Stimulated activated CD4-positive, alpha-beta T cell treated with anti-CD3 and anti-CD28 coated beads, Interleukin-1b, Interleukin-23, amount 100 ng/mL, for 24 hours (primary cell): Measurements from ENCODE around the gene SLC22A23.

Experiments
- DNase-seq, 4 experiments: peaks; one replicate each; pipeline ENCODE4 v3.0.0-alpha.2; 2020; ENCODE audit warnings: low read depth in 4 of 4, low spot score in 1 of 4

Gene SLC22A23, protein sequence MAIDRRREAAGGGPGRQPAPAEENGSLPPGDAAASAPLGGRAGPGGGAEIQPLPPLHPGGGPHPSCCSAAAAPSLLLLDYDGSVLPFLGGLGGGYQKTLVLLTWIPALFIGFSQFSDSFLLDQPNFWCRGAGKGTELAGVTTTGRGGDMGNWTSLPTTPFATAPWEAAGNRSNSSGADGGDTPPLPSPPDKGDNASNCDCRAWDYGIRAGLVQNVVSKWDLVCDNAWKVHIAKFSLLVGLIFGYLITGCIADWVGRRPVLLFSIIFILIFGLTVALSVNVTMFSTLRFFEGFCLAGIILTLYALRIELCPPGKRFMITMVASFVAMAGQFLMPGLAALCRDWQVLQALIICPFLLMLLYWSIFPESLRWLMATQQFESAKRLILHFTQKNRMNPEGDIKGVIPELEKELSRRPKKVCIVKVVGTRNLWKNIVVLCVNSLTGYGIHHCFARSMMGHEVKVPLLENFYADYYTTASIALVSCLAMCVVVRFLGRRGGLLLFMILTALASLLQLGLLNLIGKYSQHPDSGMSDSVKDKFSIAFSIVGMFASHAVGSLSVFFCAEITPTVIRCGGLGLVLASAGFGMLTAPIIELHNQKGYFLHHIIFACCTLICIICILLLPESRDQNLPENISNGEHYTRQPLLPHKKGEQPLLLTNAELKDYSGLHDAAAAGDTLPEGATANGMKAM

DNA sequence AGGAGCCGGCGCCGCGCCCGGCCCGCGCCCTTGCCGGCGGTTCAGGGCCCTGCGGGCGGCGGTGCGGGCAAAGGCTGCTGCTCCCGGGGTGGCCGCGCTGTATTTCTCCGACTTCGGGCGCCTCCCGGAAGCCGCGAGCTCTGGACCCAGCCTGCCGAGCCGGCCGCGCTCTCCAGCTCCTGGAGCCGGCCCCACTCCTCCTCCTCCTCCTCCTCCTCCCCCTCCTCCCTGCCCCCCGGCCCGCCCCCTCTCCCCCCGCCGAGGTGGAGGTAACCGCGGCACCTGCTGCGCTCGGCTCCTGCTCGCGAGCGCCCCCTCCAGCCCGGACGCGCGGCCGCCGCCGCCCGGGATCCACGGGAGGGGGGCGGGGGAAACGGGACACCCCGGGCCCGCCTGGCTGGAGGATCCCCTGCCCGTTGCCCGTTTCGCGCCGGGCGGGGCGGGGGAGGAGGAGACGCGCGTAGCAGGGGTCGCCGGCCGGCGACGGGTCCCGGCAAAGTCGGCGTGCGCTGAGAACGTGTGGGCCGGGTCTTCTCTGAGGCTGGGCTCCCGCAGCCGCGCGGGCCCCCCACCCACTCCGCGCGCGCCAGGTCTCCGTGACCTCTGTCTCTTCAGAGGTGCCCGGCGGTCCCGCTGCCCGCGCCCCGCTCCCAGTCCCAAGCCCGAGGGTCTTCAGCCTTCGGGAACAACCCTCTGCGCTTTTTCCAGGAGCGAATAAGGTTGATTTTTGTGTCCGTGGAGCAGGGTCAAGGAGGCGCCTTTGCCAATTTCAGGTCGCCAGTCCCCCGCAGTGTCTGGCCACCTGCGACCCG is at the start of gene SLC22A23:
TSS of gene SLC22A23 (minus strand) at position 153 of the 812 bp plus-strand sequence. CDS start 491 bp downstream, outside the sequence.
- DNase-seq: peak; percentile 36 to 64 (median 46)

DNA sequence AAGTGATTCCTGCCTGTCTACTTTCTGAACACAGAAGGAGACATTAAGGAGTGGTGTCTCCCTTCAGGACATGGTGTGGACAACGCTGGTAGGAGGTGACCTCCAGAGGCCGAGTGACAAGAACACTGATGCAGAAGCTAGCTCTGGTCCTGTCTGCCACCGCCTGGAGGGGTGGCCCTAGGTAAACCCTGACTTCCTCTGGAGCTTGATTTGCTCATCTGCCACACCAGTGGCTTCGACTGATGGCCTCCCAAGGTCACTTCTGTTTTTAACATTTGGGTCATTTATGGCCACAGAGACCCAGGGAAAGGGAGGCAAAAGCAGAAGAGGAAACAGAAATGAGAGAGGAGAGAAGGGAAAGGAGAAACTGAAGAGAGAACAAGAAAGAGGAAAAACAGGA is 49.4 kb upstream of the SLC22A23 start:
- DNase-seq: no peak

DNA sequence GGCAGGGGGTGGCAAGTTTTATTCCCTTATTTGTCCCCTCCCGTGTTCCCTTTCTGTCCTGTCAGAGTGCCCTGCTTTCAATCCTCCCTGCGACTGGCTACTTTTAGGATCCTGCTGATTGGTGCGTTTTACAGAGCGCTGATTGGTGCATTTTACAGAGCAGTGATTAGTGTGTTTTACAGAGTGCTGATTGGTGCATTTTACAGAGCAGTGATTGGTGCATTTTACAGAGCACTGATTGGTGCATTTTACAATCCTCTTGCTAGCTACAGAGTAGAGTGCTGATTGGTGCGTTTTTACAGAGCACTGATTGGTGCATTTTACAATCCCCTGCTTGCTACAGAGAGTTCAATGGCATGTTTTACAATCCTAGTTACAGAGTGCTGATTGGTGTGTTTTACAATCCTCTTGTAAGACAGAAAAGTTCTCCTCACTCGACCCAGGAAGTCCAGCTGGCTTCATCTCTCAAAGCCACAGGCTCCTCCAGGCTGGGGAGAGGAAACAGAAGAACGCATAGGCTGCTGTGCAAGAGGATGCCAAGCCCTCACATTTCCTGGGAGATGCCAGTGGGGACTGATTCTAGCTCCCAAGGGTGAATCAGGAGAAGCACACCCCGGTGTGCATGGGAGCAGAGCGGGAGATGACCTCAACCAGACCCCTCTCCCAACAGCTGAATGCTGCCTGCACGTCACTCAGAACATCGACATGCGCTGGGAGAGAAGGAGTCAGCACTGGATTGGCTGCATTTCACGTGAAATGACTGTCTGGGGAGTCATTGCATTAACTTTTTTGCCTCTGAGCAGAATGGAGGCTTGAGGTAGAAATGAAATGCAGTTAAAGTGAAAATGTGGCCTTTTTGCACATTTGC is 48.3 kb upstream of the SLC22A23 start:
- no peak for DNase-seq

DNA sequence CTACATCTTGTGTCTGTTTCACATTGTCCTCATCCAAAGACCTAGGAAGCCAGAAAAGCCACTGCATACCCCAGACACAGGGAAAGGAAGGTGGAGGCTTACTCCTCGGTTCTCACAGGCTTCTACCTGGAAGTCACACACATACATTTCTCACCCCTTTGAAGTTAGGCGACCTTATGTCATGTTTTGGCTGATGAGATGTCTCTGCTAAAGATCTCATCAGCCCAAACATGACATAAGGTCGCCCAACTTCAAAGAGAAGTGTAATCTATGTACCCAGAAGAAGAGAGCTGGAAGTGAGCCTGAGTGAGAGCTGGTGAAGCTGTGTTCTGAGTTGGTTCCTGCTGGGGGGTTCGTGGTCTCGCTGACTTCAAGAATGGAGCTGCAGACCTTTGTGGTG is 47.5 kb upstream of the SLC22A23 start:
- no peak for DNase-seq

DNA sequence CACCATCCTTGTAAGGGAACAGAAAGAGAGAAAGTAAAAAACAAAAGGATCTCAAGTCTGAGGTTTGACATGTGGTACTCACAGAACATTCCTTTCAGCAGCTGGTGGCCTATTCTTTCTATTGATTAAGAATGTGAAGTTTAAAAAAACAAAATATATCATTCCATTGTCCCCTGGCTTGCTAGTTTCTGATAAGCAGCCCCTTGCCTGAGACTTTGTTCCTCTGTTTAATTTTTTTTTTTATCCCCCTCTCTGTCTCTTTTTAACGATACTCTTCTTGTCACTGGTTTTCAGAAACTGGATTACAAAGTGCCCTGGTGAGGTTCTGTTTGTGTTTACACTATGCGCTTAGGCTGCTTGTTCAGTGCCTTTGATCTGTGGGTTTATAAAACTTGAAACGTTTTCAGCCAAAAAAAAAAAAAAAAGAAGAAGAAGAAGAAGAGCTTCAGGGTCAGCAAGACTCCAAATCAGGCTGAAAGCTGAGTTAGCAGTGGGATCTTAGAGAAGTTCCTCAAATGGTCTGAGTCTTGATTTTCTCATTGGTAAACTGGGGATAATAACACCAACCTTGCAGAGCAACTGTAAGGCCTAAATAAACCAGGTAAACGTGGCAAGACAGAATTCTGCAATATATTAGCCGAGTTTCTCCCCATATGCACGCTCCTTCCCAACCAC is 45.1 kb upstream of the SLC22A23 start:
- DNase-seq: no peak

DNA sequence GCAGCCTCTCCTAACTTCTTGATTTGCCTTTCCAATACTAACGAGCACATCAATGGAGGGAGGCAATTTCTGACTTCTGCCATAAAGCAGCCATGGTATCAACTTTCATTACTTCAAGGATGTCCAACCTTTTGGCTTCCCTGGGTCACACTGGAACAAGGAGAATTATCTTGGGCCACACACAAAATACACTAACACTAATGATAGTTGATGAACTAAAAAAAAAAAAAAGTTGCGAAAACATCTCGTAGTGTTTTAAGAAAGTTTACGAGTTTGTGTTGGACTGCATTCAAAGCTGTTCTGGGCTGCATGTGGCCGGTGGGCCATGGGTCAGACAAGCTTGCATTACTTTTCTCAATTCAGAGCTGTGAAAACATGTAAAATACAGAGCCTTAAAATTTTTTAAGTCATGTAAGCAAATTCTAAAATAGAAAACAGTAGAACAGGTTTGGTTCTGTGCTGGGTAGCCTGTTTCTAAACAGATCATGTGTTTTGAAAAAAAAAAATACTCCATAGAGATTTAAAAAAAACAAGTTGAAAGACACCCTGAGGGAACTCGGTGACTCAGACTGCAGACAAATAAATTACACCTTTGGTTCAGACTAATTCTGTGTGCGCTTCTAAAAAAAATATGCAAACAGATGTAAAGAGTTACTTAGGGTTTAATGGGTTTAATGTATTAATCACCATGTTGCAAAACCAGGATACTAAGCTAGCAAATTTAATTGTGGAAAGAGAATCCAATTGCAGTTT is 43.6 kb upstream of the SLC22A23 start:
- no peak for DNase-seq

DNA sequence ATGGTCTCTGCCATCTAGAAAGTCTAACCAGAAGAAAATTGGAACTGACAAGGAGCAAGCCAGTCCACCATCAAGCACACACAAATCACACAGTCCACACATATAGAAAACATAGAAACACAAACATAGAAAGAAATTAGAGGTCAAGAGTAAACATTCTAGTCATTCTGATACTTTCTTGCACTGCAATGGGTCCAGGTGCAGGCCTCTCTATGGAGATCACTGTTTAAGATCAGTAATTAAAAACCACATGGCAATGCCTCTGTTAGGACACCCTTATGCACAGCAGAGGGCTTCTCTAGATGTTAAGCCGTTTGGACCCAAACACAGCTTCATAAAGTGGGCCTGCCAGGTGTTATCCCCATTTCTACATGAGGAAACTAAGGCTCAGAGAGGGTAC is 42.8 kb upstream of the SLC22A23 start:
- no peak for DNase-seq

DNA sequence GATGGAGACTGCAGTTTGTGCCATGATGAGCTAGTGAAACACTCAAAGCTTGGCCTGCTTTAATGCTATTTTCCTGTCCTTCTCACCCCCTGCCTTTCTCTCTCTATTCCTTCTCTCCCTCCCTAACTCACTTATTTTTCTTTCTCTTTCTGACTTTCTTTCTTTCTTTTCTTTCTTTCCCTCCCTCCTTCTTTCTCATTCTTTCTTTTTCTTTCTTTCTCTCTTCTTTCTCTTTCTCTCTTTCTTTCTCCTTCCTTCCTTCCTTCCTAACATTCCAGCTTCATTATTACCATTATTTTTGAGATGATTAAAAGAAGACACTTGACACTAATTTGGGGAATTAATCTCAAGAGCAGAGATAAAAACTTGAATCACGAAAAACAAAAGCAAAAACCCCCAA is 39.5 kb upstream of the SLC22A23 start:
- no peak for DNase-seq

DNA sequence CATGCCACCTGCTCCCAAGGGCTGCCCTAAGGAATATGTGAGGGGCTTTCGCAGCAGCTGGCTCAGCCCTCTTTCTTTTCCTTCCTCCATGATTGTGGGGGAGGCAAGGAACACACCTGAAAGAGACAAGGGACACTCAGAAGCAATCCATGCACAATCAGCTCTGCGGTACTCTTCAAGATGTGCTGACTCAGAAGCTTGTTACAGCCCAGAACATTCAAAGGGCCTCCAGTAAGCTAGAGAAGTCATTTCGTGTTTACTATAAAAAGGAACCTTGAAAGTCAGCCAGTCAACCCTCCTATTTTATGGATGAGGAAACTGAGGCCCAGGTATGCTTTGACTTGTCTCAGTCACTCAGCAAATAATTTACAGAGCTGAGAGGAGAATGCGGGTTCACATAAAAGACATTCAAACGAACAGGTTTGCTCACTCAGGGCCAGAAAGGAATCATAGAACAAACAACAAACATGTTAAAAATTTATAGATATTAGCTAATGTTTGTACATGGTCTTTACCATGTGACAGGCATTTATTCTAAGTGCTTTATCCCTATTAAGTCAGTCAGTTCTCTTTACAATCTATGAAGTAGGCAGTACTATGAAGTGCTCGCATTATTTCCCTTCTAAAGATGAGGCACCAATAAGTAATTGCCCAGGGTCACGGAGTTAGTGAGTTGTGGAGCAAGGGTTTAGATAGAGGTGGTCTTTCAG is 37.7 kb upstream of the SLC22A23 start:
- DNase-seq: no peak

DNA sequence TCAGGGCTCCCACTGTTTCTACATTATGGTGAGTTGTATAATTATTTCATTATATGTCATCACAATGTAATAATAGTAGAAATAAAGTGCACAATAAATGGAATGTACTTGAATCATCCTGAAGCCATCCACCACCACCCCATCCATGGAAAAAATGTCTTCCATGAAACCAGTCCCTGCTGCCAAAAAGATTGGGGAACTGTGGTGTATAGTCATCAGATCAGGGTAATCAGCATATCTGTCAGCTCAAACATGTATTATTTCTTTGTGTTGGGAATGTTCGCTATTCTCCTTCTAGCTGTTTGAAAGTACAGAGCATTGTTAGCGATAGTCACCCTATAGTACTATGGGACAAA is 33.8 kb upstream of the SLC22A23 start:
- no peak for DNase-seq

DNA sequence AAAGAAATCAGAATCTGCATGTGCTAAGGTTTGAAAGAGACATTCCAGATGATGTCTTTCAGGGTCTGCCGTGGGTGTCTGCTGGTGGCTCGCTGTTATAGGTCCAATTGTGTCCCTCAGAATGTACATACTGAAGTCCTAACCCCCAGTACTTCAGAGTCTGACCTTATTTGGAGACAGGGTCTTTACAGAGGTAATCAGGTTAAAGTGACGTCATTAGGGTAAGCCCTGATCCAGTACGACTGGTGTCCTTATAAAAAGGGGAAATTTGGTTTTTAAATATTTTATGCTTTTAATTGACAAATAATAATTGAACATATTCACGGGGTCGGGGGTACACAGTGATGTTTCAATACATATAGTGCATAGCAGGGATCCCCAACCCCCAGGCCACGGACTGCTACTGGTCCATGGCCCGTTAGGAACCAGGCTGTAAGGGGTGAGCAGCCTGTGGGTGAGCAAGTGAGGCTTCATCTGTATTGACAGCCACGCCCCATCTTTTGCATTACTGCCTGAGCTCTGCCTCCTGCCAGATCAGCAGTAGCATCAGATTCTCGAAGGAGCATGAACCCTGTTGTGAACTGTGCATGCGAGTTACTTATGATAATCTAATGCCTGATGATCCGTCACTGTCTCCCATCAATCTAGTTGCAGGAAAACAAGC is 33.2 kb upstream of the SLC22A23 start:
- no peak for DNase-seq

DNA sequence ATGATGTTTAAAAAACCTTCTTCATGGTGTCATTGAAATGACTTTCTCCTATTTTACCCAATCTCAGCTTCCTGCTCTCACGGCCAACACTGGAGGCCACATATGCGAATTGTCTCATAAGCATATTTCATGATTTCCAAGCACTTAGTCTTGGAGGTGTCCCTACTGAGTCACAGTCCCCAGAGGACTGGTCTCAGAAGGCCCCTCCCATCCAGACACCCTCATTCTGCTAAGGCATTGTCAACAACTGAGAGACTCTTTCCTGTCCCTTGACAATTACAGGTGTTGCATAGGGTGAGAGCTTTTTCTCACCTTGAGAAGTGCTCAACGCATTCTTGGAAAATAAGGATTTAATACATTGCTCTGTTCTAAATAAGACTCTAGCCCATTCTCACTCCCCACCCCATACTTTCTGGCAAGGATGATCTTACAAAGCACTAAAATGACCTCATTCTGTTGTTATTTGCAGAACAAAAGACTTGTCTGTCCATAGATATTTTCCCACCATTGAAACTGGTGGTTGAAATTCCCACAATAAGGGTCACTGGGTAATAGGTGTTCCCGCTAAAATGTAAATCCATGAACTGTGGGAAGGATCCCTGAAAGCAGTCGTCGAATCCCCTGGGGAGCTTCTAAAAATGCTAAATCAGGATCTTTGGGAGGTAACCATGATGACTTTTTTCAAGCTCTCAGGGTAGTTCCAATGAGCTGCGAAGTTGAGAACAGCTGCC is 32.3 kb upstream of the SLC22A23 start:
- DNase-seq: no peak

DNA sequence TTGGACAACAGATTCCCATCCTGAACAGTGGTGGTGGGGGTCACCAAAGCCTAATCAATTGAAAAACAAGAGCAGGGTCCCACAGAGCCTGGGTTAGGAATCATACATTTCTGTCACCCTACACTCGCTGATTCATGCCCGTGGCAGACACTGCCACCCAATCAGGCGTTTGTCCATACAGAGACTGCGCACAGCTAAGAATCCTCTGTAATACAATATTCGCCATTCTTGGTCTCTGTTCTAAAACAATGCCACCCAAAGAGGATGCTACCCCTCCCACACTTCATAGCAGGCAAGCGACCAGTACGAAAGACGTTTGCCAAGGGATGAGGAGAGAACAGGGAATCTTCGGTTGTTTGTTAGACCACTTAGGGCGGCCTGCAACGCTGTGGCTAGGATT is 28.1 kb upstream of the SLC22A23 start:
- DNase-seq: no peak

DNA sequence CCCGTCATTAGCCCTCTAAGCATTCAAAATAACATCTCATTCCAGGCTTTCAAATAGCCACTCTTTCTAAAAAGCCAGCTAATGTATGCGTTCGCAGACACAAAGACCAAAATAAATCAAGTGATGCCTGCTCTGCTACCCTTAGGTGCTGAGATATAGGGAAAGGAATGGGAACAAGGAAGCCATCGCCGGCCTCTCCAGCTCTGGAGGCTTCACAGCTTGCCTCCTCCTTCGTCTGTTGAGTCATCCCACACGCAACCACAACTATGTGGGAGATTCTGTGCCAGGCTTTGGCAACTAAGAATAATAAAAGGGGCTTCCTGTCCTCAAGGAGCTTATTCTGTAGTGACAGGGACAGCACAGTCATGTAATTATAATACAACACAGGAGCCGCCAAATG is 27.3 kb upstream of the SLC22A23 start:
- no peak for DNase-seq

DNA sequence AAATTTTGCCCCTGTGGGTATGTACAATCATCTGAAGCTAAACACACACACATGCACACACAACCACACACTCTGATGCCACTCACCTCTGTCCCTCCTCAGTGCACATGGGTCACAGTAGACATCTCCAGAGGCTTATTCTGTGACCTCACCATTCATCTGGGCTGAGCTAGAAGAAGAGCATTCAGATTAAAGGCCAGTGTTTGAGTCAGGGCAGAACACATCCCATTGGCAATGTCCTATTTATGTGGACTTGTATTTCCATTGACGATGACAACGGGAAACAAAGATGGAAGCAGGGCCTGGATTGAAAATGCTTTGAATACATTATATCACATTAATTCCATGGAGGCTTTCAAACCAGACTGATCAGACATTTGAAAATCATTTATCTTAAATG is 26.8 kb upstream of the SLC22A23 start:
- no peak for DNase-seq

DNA sequence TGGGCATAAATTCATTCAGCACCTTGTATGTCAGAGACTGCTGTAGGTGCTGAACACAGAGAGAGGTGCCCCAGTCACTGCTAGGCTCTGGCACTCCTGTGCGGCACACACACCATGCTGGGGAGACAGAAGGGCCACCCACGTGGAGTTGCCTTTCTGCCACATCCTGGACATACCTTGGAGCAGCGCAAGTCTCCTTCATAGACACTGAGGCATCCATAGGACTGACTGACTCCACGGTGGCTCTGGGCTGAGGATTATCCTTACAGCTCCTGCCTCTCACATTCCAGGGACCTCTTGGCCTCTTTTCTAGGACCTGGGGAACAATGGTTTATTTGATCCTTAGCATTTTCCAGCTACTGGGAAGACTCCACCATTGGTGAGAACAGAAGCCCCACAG is 26.0 kb upstream of the SLC22A23 start:
- DNase-seq: no peak

DNA sequence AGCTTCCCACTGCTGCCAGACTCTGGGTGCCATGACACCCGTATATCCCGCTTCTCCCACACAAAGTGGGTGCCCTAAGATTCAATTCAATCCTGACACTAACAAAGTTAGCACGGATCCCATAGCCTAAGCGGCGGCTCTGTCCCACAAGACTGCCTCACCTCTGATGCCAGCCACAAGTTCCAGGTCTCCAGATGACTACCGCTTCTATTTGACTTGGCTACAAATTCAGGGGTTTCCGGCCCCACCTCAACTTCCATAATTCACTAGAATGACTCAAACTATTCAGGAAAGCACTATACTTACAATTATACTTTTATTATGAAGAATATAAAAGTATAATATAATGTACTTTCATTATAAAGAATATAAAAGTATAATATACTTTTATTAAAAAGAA is 24.8 kb upstream of the SLC22A23 start:
- DNase-seq: no peak

DNA sequence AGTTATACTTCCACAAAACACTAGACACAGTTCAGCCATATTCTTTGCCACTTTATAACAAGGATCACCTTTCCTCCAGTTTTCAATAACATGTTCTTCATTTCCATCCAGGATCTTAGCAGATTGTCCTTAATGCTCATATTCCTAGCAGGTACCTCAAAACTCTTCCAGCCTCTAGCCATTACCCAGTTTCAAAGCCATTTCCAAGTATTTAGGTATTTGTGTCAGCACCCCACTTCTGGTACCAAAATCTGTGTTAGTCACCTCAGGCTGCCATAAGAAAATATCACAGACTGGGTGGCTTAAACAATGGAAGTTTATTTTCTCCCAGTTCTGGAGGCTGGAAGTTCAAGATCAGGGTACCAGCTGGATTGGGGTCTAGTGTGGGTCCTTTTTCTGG is 23.2 kb upstream of the SLC22A23 start:
- no peak for DNase-seq
